ENCODE results near the gene MAD1L1. TPM values are rescaled to one million over a fixed set of nuclear protein-coding genes. Genes with fewer than 3 reads are reported as not detected.

MAD1L1 gene
- total RNA-seq, 1 experiment from 2014 or later: 46.7 TPM

GRCh38 chr7:1968397-1969111 lies 264.2 kb downstream of the MAD1L1 start:
- Histone ChIP-seq H3K36me3 (ENCODE audit: insufficient read depth, low read length, poor library complexity, severe bottlenecking) (no peaks in the 10 kb centered on the region), H3K27ac (ENCODE audit: low read depth, low read length, poor library complexity, severe bottlenecking) (no peak overlapping the region), H3K4me3 (ENCODE audit: low read depth, low read length, poor library complexity, severe bottlenecking) (no peak overlapping the region), H3K9me3 (ENCODE audit: low read depth, low read length, poor library complexity, severe bottlenecking) (no peaks in the 10 kb centered on the region), H3K27me3 (replicated peaks; ENCODE audit: insufficient read depth, low read depth, low read length, poor library complexity) (no peaks in the 10 kb centered on the region), H3K4me1 (ENCODE audit: insufficient read depth, low read length, poor library complexity, severe bottlenecking) (no peaks in the 10 kb centered on the region)
- ChIA-PET POLR2A (ENCODE audit: low non-redundant PET) (no interaction called here), CTCF (no interaction called here)
- intact Hi-C loops (cut with micrococcal nuclease; ENCODE audit: unreplicated experiment): no loop called here
- TF ChIP-seq EZH2 (IDR thresholded peaks at IDR 0.05; ENCODE audit: borderline replicate concordance, low read depth, low read length, poor library complexity, severe bottlenecking) (no peak), CTCF (conservative IDR thresholded peaks at IDR 0.05; ENCODE audit: low read depth, low read length) (no peak)
- no peak for DNase-seq (ENCODE audit: low spot score)
- no TSS peak for BruUV-seq (replicated peaks)

GRCh38 chr7:1967512-1968396 lies 265.0 kb downstream of the MAD1L1 start:
- CTCF ChIA-PET: no interaction called here
- intact Hi-C loops (cut with micrococcal nuclease; ENCODE audit: unreplicated experiment): no loop called here
- no peaks in the 10 kb centered on the region for H3K36me3 ChIP-seq (ENCODE audit: insufficient read depth, low read length, poor library complexity, severe bottlenecking)
- no peak for TF ChIP-seq EZH2 (IDR thresholded peaks at IDR 0.05; ENCODE audit: borderline replicate concordance, low read depth, low read length, poor library complexity, severe bottlenecking)
- TF ChIP-seq CTCF (conservative IDR thresholded peaks at IDR 0.05; ENCODE audit: low read depth, low read length): no peak
- H3K4me1 ChIP-seq (ENCODE audit: insufficient read depth, low read length, poor library complexity, severe bottlenecking): no peaks in the 10 kb centered on the region
- no TSS peak for BruUV-seq (replicated peaks)
- H3K27me3 ChIP-seq (replicated peaks; ENCODE audit: insufficient read depth, low read depth, low read length, poor library complexity): no peaks in the 10 kb centered on the region
- DNase-seq (ENCODE audit: low spot score): no peak
- H3K9me3 ChIP-seq (ENCODE audit: low read depth, low read length, poor library complexity, severe bottlenecking): no peaks in the 10 kb centered on the region
- POLR2A ChIA-PET (ENCODE audit: low non-redundant PET): no interaction called here
- H3K4me3 ChIP-seq (ENCODE audit: low read depth, low read length, poor library complexity, severe bottlenecking): no peak overlapping the region
- no peak overlapping the region for H3K27ac ChIP-seq (ENCODE audit: low read depth, low read length, poor library complexity, severe bottlenecking)

GRCh38 chr7:1966631-1967200 lies 266.0 kb downstream of the MAD1L1 start:
- ChIA-PET POLR2A (ENCODE audit: low non-redundant PET) (no interaction called here), CTCF (no interaction called here)
- intact Hi-C loops (cut with micrococcal nuclease; ENCODE audit: unreplicated experiment): no loop called here
- no peak for TF ChIP-seq EZH2 (IDR thresholded peaks at IDR 0.05; ENCODE audit: borderline replicate concordance, low read depth, low read length, poor library complexity, severe bottlenecking)
- no peak for TF ChIP-seq CTCF (conservative IDR thresholded peaks at IDR 0.05; ENCODE audit: low read depth, low read length)
- no peaks in the 10 kb centered on the region for H3K36me3 ChIP-seq (ENCODE audit: insufficient read depth, low read length, poor library complexity, severe bottlenecking)
- H3K9me3 ChIP-seq (ENCODE audit: low read depth, low read length, poor library complexity, severe bottlenecking): no peaks in the 10 kb centered on the region
- DNase-seq (ENCODE audit: low spot score): no peak
- no TSS peak for BruUV-seq (replicated peaks)
- H3K27me3 ChIP-seq (replicated peaks; ENCODE audit: insufficient read depth, low read depth, low read length, poor library complexity): no peaks in the 10 kb centered on the region
- no peak overlapping the region for H3K4me3 ChIP-seq (ENCODE audit: low read depth, low read length, poor library complexity, severe bottlenecking)
- no peak overlapping the region for H3K27ac ChIP-seq (ENCODE audit: low read depth, low read length, poor library complexity, severe bottlenecking)
- H3K4me1 ChIP-seq (ENCODE audit: insufficient read depth, low read length, poor library complexity, severe bottlenecking): no peaks in the 10 kb centered on the region
